ENCODE results near the gene GALNT18.

- TF ChIP-seq MYC (IDR thresholded peaks at IDR 0.05; ENCODE audit: low read depth, low read length) (no peak), GATA2 (IDR thresholded peaks at IDR 0.05; ENCODE audit: insufficient read depth, insufficient read length, low read depth, low read length) (no peak)
These were observed 394.3 kb downstream of the GALNT18 start for GRCh38 chr11:11227296-11228085.

All from endothelial cell of umbilical vein (primary cell).